GM19351 (cell line): Measurements from ENCODE around the gene RRP1.

Experiments
- ATAC-seq: cut with Tn5 transposase; IDR thresholded peaks from one replicate; pipeline ENCODE4 v1.9.1; 2021; ENCODE audit warnings: mild to moderate bottlenecking, moderate library complexity; ENCODE audit not compliant: unreplicated experiment

RRP1 gene

GRCh38 chr21:43758111-43758641 is 31.2 kb upstream of the RRP1 start:
- no peak for ATAC-seq

- ATAC-seq: no peak
Measured at GRCh38 chr21:43758811-43759210, 30.6 kb upstream of the RRP1 start.

- no peak for ATAC-seq
Measured at GRCh38 chr21:43759651-43760050, 29.7 kb upstream of the RRP1 start.

- no peak for ATAC-seq
Measured at GRCh38 chr21:43760391-43760958, 28.9 kb upstream of the RRP1 start.

GRCh38 chr21:43761886-43762285 is 27.5 kb upstream of the RRP1 start:
- no peak for ATAC-seq

GRCh38 chr21:43762303-43763128 is 26.9 kb upstream of the RRP1 start:
- ATAC-seq: no peak

GRCh38 chr21:43763901-43764523 is 25.4 kb upstream of the RRP1 start:
- ATAC-seq: no peak

GRCh38 chr21:43764576-43765495 is 24.5 kb upstream of the RRP1 start:
- no peak for ATAC-seq

- ATAC-seq: no peak
Measured at GRCh38 chr21:43766734-43767497, 22.5 kb upstream of the RRP1 start.

GRCh38 chr21:43767498-43767983 is 21.8 kb upstream of the RRP1 start:
- no peak for ATAC-seq

- no peak for ATAC-seq
Measured at GRCh38 chr21:43767984-43768867, 21.2 kb upstream of the RRP1 start.

- no peak for ATAC-seq
Measured at GRCh38 chr21:43768868-43769167, 20.6 kb upstream of the RRP1 start.

- no peak for ATAC-seq
Measured at GRCh38 chr21:43769325-43769958, 19.9 kb upstream of the RRP1 start.

- no peak for ATAC-seq
Measured at GRCh38 chr21:43770066-43770655, 19.2 kb upstream of the RRP1 start.

- no peak for ATAC-seq
Measured at GRCh38 chr21:43771199-43771675, 18.1 kb upstream of the RRP1 start.

- no peak for ATAC-seq
Measured at GRCh38 chr21:43771698-43772424, 17.5 kb upstream of the RRP1 start.

GRCh38 chr21:43772425-43772821 is 17.0 kb upstream of the RRP1 start:
- ATAC-seq: no peak
